Measurements from ENCODE around the gene GSTO2.
"Not testable (repeated sequence)": the region's sequence is repeated elsewhere in the genome, so short reads cannot be mapped to it uniquely, and the experiment has no call there.

GSTO2 gene

DNA sequence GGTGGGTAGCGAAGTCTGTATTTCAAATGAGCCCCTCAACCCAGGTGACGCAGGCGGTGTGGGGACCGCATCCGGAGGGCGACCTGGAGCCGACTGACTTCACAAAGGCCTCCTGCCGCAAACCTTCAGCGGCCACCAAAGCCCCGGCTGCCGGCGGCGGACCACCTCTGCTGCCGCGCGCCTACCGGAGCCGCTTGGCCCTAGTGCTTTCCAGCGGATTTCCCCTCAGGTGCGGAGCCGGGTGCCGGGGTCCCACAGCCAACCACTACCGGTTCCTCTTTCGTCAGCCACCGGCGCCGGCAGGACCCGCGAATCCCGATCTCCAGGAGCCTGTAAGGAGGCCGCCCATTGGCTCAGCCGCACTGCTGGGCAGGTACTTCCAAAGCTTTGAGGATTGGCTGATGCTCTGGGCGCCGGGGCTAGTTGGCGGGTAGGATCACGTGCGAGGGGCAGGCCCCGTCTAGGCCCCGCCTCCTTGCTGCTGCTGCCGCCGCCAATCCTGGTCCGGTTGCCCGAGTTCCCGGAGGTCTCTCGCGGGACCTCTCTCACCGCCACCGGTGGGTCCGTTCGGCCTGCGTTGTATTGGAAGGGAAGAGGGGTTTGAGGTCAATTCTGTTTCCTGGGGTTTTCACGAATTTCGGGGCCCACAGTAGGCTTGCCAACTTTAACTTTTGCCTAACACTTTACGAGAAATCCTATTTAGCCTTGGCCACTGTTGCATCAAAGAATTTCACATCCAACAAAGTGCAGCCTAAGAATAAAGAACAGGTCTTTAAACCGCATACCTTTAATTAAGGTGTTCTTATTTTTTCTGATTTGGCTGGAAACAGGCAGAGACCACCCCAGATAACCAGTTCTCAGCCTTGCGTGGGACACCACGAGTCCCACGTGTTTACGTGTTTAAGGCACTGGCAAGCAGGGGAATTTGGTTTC, at the start of gene GSTO2:
GSTO2 (plus strand) TSS at position 472 of the 933 bp plus-strand sequence. CDS start 5,732 bp downstream, outside the sequence.
- DNase-seq, result peak; percentile 99

DNA sequence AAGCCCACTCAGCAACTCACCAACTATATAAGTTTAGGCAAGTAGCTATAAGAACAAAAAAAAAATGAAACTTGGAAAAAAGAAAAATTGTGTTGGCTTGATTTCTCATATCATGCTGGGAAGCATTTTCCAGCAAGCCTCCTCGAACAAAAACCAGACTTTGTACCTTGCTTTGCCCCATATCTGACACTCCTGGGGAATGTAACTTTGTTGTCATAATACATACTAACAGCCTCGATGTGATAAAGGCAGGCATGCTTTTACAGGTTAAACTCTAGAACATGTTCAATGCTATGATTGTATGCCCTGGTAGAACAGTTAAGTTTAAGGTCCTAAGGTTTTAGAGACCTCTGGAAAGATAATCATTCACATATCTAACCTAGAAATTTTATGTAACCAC, 48.5 kb upstream of the GSTO2 start:
- DNase-seq, result no peak

DNA sequence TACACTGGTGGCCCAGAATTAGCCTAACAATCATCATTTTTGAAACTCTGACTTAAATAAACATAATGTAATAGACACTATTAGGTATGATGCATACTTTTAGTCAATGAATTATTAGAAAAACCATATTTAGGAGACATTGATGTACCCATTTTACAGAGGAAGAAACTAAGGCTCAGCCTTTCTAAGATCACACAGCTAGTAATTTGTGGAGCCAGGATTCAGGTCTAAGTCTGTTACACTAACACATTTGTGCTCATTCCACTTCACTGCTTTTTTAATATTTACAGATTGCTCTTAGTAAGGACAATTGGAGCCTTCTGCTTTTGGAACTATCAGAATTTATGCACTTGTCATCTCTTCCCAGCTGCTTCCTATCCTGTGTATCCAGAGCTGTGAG, 45.7 kb upstream of the GSTO2 start:
- no peak for DNase-seq

DNA sequence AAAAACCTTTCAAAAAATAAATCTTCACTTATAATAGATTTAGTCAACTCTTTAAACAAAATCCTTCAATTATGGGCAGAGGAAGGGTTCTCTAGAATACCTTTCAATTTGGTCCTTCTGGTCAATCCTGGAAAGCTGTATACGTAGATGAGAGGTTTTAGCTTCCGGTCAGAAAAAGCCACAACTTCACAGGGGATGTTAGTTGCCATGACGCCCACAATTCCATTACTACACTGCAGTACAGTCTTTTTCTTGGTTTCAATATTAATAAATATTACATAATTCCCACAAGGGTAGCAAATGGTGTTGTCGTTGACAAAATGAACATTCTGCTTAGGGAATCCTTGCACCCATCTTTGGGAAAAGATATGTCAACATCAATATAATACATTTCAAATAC, 38.5 kb upstream of the GSTO2 start:
- DNase-seq, result no peak

DNA sequence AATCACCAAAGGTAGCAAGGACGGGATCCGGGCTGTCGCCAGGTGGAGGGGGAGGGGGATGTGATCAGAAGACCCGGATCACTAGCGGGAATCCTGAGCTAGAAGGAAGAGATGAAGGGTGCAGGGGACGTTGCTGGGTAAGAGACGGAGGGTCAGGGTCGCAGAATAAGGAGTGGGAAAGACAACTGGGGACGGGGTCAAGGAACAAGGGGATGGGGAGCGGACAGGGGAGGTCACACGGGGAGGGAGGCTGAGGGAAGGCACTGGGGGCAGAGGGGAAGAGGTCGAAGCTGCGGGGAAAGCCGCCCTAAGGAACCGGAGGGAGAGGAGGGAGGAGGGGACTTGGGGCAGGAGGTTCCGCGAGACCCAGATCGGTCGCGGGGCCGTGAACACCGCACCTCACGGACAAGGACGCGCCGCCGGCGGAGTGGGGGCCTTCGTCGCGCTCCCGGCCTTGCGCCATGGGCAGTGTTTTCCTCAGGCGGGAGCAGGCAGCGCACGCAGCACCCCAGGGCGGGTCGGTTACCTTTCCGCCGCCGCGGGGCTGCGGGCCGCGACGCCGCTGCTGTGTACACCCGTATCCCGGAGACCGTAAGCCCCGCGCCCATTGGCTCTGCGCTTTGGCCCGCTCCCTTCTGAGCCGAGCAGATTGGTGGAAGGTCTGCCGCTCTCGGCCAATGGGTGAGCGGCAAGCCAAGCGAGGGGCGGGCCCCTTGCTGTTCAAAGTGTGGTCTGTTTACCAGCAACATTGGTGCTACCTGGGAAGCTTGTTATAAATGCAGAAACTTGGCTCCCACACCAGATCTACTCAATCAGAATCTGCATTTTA, 37.0 kb upstream of the GSTO2 start, which contains the start of gene CFAP43:
CFAP43 (minus strand) TSS at position 581 of the 829 bp plus-strand sequence; CDS start at position 463, 118 bp downstream.
- DNase-seq, result peak; percentile 98 to 99

DNA sequence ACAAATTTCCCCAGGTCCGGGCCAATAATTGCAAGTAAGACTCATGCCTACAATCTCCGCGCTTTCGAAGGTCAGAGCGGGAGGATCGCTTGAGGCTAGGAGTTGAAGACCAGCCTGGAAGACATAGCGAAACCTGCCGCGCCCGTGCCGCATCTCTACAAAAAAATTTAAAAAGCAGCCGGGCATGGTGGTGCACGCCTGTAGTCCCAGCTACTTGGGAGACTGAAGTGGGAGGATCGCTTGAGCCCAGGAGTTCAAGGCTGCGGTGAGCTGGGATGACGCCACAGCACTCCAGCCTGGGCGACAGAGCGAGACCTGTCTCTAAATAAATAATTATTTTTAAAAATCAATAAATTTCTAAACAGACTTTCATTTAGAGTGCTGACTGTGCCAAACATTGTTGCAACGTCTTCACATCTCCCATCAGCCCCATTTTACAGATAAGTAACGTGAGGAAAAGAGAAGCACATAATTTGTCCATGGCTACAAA, 36.3 kb upstream of the GSTO2 start:
- no peak for DNase-seq

DNA sequence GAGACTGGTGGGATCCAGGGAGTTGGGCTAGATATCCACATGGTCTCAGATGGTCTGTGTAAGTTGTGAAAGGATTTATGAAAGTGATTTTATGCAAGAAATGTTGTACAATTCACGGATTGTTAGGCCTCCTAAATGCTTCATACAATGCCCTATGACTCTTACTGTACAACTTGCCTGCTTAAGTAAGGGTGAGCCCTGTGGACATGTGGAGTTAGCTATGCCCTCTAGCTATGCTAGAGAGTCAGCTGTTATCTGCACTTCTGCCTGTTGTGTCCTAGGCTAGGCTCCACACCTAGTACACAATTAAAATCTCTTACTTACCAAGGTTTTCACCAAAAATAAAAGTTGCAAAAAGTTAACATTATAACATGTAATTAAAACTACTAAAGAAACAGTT, 35.2 kb upstream of the GSTO2 start:
- no peak for DNase-seq

DNA sequence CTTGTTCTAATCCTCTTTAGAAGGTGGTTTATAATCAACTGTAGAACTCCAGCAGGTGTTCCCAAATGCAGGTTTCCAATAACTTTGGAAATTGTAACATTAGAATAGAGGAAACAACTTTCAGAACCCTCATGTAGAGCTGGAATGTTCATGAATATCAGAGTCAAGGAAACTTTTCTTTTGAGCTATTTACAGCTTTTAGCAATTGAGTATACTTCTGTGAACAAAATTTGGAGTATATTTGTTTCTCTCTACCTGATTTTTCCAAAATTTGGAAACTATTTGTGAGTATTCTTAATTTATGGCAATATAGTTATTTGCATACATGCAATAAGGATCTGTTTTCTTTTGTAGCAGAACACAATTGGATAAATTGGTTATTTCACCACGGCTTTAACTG, 34.0 kb upstream of the GSTO2 start:
- no peak for DNase-seq

DNA sequence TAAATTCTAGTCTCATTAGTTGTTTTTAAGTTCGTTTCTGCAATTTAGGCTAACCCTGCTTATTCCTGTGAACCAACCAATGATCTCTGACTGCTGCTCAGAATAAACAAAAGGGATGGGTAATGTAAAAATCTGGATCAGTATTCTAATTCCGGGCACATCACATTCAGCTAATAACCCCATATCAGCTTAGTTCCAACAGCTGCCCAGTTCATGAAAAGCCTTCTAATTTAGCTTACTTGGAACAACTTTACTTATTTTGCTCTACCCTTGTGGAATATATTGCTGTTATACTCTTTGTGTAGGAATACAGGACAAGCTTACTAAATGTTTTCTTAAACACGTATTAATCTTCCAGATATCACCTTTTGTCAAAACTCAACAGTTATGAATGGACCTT, 33.2 kb upstream of the GSTO2 start:
- DNase-seq, result no peak

DNA sequence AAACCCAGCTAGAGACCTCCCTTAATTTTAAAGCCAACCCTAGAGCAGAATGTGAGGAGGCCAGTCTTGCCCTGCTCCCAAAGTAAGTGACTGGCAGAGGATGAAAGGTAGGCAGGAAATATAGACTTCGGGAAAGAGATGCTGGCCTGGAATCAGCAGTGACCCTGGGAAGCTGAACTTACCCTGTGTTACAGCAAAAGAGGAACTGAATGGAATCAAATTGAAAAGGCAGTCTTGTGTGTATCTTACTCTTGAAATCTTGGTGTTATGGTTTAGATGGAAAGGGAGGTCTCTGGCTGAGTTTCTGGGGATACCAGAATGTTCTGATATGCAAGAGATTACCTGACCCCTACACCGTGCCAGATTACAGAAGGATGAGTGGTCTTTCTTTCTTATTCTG, 28.9 kb upstream of the GSTO2 start:
- DNase-seq, result no peak

DNA sequence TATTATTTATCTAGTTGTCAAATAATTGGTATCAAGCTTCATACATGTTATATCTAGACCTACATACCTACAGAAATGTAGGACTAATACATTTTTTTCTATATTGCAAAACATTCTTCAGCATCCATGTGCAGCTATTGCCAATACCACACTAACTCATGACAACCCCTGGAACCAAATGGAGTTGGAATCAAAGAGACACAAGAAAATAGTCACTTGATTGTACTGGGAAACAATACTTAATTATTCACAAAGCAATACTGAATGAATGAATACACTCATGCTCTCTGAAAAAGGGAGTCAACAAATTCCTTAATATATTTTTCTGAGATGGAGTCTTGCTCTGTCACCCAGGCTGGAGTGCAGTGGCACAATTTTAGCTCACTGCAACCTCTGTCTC, 26.4 kb upstream of the GSTO2 start:
- DNase-seq, result no peak

DNA sequence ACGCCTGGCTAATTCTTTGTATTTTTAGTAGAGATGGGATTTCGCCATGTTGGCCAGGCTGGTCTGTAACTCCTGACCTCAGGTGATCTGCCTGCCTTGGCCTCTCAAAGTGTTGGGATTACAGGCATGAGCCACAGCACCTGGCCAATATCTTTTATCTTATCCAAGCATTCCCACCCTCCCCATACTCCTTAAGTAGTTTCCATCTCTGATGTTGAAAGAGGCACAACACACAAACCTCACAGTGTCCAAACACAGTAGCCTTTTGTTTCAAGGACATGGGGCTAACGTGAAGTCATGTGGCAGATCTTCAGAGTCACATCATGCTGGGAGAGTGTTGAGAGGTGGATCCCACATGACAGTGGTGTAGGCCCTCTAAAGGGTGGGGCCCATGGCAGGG, 26.0 kb upstream of the GSTO2 start:
- DNase-seq, result not testable (repeated sequence)

DNA sequence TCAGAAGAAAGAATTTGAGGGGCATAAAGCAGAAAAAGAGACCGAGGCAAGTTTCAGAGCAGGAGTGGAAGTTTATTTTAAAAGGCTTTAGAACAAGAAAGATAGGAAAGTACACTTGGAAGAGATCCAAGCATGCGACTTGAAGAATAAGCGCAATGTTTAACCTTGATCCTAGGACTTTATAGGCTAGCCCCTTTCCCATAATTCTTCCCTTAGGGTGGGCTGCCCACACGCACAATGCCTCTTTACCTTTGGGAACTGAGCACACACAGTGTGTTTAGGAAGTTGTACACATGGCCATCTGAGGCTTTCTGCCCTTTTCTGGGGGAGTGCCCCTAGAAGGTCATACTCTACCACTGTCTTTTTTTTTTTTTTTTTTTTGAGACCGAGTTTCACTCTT, 25.5 kb upstream of the GSTO2 start:
- DNase-seq, result no peak

DNA sequence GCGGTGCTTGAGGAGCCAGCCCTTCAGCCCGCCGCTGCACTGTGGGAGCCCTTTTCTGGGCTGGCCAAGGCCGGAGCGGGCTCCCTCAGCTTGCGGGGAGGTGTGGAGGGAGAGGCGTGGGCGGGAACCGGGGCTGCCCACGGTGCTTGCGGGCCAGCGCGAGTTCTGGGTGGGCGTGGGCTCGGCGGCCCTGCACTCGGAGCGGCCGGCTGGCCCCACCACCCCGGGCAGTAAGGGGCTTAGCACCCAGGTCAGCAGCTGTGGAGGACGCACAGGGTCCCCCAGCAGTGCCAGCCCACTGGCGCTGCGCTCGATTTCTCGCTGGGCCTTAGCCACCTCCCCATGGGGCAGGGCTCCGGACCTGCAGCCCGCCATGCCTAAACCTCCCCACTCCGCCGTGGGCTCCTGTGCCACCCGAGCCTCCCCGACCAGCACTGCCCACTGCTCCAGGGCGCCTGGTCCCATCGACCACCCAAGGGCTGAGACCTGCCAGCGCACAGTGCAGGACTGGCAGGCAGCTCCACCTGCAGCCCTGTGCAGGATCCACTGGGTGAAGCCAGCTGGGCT, 23.8 kb upstream of the GSTO2 start:
- no peak for DNase-seq

DNA sequence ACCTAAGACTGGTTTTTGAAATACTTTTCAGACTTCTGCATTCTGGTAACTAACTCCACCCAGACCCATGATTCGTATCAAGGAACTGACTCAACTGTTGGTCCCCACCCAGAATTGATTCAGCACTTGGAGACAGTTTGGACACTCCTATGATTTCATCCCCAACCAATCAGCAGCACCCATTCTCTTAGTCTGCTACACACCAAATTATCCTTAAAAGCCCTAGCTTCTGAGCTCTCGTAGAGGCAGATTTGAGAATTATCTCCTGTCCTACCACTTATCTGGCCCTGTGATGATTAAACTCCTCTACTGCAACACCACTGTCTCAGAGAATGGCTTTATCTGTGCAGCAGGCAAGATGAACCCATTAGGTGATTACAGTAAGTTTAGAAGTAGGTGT, 22.0 kb upstream of the GSTO2 start:
- DNase-seq, result peak; percentile 17 to 74

DNA sequence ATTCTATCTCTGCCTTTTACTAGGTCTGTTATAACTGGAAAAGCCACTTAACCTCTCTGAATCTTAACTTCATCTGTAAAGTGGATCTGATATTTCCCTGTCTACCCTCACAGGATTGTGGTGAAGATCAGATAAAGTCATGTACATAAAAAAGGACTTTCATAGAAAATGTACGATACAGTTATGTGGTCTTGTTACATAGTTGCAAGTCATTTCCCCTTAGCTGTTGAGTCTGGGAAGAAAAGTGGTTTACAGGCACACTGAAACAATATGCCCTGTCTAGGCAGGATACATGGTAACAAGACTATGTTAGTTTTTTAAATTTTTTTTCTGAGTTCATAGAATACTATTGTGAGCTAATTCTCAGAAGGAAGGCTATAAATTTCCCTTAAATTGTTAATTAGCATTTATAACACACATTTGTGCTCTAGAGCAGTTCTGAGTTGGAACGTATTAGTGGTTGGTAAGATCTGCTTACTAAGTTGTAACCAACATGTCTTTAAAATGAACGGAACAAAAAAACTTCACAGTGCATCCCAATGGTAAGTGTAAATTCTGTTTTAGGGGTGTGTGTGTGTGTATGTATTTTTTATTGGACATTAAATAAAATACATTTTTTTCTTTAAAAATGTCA, 21.4 kb upstream of the GSTO2 start:
- DNase-seq, result no peak

DNA sequence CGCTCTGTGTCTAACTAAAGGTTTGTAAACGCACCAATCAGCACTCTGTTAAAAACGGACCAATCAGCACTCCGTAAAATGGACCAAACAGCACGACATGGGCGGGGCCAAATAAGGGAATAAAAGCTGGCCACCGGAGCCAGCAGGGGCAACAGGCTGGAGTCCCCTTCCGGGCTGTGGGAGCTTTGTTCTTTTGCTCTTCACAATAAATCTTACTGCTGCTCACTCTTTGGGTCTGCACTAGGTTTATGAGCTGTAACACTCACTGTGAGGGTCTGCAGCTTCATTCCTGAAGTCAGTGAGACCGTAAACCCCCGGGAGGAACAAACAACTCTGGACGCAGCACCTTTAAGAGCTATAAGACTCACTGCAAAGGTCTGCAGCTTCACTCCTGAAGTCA, 20.1 kb upstream of the GSTO2 start:
- not testable (repeated sequence) for DNase-seq

DNA sequence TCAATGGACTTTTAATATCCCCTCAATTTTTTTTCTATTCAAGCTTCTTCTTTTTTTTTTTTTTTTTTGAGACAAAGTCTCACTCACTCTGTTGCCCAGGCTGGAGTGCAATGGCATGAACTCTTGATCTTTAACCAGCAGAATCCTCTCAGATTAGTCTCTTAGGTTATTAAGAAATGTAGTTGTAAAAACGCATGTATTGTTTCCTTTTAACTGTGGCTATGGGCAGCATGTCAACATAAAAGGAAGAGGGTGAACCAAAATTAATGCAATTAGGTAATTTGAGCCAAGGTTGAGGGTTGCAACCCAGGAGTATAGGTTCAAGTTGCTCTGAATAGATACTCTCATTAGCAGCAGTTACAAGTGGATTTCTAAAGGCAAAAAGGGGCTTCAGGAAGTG, 18.6 kb upstream of the GSTO2 start:
- no peak for DNase-seq

DNA sequence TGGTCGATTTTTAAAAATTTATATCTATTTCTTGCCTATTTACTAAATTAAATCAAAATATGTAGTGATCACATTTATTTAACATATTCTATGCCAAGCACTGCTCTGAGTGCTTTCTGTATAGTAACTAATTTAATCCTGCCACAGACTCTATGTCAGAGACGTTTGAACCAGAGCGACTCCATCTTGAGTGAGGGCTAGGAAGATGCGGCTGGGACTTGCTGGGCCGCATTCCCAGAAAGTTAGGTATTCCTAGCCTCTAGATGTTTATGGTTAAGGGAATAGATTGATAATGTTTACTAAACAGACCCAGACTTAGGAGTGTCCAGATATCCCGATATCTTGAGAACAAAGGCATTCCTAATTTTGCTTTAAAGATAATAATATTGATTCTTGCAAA, 17.5 kb upstream of the GSTO2 start:
- no peak for DNase-seq

DNA sequence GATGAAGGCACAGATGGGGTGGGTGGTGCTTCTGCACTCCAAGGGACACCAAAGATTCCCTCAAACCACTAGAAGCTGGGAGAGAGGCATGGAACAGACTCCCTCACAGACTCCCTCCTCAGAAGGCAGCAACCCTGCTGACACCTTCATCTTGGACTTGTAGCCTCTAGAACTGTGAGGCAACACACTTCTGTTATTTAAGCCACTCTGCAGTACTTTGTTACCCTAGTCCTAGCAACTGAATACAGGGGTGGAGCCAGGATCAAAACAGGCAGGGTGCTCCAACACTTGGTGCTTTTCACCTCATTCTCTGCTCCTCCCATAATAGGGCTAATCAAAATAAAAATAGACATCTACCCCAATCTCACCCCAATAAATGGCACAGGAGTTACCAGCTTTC, 16.6 kb upstream of the GSTO2 start:
- DNase-seq, result no peak

DNA sequence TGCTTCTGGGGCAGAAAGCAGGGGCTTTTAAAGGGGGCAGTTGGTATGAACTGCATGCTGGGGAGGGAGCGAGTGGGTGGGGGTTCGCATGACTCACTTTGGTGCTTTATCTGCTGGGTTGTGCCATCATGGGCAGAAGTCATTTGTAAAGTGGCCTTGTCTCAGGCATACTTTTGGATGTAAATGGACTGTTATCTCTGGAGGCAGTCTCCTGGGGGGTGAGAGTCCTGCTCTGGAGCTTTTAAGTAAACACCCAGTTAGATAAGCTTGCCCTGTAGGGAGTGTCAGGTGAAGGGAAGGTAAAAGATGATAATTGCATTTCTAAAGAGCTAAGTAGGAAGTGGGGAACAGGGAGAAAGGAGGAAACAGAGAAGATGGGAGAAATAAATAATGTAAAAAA, 15.9 kb upstream of the GSTO2 start:
- DNase-seq, result no peak

DNA sequence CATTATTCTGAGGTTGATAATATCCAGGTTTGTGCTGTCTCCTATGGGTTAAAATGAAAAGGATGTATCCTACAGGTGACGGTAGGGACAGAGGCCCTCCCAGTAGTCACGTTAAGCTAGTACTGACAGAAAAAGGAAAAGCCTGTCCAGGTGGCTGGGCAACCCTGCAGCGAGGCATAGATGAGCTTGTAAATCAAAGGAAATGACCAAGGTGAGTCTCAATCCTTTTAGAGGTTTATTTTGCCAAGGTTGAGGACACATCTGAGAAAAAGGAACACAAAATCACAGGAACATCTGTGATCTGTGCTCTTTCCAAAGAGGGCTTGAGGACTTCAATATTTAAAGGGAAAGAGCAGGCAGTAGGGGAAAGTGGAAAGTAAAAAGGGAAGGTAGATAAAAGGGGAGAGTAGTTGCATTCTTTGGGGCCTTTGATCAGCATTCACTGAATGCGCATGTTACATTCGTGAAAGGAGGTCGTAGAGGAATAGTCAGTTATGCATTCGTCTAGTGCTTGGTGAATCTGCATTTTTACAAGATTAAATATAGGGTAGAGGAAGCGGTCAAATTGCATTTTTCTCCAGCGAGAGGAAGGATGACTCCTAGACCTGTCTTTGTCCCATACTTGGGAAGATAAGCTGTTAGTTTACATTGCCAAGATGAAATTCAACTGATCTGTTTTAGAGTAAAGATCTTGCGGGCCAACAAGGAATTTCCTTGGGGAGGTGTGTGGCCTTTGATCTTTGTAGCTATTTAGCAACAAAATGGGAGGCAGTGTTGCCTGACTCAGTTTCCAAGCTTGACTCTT, 15.2 kb upstream of the GSTO2 start:
- no peak for DNase-seq

All from CD4-positive, alpha-beta T cell treated with Interleukin-4 for 1 hour (primary cell).